HG03460 (cell line): Measurements from ENCODE around the gene OSBP2.
"Not testable (repeated sequence)": the region's sequence is repeated elsewhere in the genome, so short reads cannot be mapped to it uniquely, and the experiment has no call there.

Experiments
- ATAC-seq: cut with Tn5 transposase; IDR thresholded peaks from one replicate; pipeline ENCODE4 v1.9.1; 2021; ENCODE audit not compliant: unreplicated experiment

OSBP2 gene

DNA sequence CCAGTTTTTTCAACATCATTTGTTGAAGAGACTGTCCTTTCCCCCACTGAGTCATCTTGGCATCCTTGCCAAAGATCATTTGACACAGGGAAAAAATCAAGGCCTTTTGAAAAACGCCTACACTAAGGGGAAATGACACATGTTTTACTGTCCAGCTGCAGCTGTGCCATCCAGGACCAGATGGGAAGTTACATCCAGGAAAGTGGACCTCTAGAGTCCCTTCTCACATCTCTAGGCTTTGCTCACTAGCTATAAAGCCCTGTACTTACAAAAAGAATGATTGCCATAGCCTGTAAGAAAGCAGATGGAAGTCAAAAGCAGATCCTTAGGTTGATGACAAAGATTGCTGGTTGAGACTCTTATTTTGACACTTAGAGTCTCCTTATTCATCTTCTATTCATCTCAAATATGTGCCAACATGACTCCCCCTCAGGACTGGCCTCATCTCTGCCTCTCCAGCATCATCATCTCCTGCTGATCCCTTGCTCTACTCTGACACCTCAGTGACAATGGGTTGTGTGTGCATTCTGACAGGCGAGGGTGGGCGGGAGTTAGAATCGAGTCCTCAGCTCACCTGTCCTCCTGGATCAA is 22.8 kb downstream of the OSBP2 start:
- no peak for ATAC-seq

DNA sequence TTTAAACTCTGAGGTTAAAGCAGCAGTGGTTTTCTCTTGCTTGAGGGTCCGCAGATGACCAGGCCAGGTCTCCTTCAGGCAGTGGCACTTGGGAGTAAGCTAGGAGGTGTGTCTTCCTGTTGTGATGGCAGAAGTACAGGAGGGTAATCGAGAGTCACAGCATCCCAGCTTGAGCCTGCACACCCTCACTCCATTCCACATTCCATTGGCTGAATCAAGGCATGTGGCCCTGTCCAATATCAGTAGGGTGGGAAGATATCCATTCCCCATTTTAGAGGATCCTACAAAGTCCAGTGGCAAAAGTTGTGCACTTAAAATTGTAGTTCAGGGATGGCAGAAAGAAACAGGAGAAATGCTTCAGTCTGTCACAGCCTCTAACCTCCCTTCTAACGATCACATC is 23.3 kb downstream of the OSBP2 start:
- no peak for ATAC-seq

DNA sequence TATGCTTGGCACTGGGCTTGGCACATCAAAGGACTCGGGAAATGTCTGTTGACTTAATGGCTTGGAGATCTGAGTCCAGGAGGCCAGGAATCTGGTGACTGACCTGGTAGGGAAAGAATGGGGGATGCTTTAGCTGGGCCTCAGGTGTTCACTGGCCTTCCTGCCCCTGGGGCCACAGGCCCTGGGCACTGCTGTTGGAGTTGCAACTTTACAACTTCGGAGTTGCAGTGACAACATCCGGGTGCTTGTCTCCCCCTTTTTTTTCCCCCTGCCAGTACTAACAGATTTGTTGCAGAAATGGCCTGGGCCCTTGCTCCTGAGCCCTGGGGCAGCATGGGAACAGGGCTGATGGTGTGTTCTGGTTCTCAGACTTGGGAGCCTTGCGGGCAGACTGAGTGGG is 23.8 kb downstream of the OSBP2 start:
- no peak for ATAC-seq

DNA sequence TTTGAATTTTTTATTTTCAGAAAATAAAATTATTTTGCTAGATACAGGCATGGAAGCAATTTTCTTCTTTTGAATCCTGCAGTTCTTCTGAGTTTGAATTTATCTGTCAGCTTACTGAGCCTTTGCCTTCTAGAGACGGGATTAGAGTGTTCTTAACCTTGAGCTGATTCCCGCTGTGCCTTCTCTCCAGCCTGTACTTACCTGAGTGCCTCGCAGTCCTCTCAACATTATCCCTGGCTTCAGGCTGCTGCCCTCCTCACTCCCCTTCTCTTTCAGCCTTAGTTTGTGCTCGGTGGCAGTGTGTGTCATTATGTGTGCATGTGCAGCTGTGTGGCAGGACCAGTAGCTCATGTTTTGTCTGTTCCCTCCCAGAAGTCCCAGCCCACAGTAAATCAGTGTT is 24.3 kb downstream of the OSBP2 start:
- no peak for ATAC-seq

DNA sequence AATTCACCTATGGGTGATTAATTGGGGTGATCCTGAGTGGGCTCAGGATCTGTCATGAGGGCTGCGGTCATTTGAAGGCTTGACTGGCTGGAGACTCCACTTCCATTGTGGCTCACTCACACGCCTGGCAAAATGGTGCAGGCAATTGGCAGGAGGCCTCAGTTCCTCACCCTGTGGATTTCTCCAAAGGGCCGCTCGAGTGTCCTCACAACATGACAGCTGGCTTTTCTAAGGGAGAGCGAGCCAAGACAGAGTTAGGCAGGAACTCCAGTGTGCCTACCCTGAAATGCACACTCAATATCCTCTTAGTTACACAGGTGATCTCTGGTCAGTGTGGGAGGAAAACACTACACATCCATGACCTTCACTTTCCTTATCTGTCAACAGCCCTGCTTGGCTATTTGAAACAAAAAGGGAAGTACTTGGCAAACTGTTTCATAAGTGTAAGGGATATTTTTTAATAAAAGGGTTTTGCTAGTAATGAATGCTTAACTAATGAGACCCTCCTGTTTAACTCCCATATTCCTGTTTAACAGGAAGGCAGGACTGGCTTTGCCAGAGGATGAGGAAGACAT is 25.7 kb downstream of the OSBP2 start:
- no peak for ATAC-seq

DNA sequence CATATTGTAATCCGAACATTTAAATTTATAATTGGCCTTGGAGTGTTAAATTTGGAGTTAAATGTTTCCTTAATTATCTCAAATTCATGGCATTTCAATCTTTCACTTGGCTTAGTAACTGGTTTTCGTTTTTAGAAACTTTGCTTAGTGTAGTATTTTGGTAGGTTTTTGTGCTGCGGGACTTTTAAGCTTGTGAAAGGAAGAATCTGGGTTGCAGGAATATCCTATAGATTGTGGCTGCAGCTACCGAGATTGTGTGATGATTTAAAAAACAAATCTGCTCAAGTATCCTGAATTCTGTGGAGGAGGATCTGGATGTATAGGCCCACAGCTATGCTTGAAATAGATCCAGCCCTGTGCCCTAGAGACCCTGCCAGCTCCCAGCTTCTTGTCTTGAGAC is 27.1 kb downstream of the OSBP2 start:
- no peak for ATAC-seq

DNA sequence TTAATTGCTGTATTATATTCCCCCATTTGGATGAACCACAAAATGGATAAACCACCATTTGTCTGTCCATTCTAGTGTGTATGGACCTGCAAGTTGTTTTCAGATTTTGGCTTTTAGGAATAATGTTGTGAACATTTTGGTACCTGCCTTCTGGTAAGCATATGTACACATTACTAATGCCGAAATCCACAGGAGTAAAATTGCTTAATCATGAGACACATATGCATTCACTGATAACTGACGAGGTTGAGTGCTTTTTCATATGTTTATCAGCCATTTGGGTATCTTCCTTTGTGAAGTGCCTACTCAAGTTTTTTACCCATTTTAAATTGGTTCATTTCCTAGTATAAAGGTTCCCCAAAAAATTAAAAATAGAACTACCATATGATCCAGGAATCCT is 34.2 kb downstream of the OSBP2 start:
- ATAC-seq = no peak

DNA sequence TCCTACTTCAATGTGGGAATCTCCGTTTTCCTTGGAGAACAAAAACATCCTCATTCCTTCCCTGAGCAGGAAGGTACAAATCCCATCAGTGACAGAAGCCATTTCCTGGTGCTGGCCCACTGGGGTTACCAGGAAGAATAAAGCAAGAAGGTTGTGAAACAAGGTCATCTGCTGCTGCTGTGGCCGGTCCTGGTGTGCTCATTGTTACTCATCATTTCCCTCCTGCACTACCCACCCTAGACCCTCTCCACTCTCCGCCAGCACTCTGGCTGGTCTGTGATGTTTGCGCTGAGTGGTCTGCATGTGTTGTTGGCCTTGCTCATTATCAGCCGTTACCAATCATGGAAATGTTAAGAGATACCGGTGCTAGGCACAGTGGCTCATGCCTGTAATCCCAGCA is 37.0 kb downstream of the OSBP2 start:
- no peak for ATAC-seq

DNA sequence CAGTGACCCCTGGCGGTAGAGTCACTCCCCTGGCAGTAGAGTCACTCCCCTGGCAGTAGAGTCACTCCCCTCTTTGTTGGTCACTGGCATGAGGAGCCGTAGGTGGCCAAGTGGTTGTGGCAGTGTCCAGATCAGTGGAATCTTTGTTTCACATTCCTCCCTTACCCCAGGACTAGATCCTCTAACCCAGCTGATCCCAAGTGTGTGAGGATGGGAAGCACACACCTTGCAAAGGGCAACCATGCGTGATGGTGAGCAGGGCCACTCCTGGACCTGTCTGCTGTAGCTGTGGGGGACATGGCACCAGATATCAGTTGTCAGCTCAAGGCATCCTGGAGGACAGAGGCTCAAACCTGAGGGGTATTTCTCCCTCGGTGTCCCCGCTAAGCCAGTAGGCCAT is 37.8 kb downstream of the OSBP2 start:
- ATAC-seq = no peak

DNA sequence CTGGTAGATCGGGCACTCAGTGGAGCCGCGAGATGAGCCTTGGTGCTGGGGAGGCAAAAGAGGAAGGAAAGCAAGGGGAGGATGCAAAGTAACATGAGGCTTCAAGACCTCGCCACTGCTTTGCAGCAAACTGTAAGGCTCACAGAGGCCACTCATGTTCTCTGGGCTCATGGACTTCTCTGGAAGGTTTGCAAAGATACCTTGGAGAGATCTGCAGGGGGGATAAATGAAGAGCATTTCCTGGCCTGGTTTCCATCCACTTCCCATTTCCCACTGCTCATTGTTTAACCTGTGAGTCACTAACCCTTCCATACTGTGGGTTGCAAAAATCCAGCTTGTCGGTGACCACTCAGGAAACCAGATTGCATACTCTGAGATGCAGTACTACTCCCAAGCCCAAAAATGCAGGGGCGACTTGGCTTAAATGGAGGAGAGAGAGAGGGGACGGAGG is 38.5 kb downstream of the OSBP2 start:
- ATAC-seq = no peak

DNA sequence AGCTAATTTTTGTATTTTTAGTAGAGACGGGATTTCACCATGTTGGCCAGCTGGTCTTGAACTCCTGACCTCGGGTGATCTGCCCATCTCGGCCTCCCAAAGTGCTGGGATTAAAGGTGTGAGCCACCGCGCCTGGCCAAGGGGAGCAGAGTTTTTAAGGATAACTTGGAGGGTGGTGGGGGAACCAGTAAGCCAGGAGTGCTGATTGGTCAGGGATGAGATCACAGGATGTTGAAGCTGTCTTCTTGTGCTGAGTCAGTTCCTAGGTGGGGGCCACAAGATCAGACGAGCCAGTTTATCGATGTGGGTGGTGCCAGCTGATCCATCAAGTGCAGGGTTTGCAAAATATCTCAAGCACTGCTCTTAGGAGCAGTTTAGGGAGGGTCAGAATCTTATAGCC is 45.3 kb downstream of the OSBP2 start:
- not testable (repeated sequence) for ATAC-seq

DNA sequence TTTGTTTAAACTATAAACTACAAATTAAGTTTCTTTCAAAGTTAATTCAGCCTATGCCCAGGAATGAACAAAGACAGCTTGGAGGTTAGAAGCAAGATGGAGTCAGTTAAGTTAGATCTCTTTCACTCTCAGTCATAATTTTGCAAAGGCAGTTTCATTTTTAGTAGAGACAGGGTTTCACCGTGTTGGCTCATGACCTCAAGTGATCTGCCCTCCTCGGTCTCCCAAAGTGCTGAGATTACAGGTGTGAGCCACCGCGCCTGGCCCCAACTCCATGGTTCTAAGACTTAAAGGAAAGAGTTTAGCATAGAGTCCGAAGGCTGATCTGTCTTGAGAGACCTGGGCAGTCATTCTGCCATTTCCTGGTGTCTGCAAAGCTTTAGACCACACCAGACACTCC is 45.8 kb downstream of the OSBP2 start:
- ATAC-seq = not testable (repeated sequence)

DNA sequence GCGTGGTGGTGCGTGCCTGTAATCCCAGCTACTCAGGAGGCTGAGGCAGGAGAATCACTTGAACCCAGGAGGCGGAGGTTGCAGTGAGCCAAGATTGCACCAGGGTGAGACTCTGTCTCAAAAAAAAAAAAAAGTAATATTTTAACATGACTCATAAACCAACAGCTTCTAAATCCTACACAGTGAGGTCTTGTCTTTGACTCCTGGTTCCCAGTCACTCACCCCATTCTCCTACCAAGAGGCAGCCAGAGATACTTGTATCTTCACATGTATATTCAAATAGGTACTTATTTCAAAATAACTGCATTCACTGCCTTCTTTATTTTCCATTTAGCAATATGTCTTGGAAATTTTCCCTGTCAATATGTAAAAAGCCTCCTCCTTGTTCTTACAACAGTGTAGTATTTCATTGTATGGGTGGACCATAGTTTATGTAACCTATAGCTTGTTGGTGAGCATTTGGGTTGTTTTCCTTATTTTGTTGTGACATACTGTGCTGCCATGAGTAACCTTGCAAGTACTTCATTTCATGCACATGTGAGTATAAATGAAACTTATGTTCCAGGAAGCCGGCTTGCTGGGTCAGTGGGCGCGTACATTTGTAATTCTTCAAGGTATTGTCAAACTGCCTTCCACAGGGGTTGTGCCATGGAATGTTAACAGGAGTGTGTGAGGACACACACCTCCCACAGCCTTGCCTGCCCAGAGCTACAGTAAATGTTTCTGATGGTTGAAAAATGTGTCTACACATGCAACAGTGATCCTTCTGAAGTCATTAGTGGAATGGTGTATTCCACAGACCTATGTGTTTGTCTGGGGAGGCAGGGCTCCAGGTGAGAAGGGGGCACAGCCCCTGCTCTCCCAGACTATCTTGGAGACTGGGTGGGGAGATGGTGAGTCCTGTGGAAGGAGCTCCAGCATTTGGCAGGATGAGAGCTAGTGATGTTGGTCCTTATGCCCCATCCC is 47.9 kb downstream of the OSBP2 start:
- ATAC-seq = no peak

DNA sequence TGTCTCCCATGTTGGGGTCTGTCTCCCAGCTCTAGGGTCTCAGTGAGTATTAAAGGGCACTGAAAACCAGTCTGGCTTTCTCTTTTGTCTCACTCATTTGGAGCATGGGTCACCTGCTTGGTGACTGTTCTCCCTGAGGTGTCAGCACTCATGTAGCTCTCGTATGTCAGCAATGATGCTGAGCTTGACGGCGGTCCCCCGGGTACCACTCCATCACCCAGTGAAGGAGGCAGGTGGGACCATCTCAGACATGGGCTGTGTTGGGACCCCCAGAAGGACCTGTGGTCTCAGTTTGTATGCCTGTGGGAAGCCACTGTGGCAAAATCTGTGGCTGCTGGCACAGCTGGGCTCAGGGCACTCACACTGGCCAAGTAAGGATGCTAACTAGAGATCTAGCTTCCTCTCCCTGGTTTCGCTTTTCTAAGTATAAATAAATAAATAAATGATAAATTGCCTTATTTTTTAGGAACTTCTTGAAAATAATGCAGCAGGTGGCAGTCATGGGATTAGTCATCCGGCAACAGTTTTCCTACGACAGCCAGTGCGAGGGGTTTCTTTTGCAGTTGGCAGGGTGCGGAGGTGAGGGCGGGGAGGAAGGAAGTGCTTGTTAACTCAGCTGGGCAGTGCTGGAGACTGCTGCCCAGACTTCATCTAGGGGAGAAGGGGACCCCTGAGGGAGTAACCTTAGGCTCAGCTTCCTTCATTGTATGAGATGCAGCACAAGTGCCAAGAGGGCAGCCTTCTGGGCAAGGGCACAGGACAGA is 48.8 kb downstream of the OSBP2 start:
- ATAC-seq = no peak

DNA sequence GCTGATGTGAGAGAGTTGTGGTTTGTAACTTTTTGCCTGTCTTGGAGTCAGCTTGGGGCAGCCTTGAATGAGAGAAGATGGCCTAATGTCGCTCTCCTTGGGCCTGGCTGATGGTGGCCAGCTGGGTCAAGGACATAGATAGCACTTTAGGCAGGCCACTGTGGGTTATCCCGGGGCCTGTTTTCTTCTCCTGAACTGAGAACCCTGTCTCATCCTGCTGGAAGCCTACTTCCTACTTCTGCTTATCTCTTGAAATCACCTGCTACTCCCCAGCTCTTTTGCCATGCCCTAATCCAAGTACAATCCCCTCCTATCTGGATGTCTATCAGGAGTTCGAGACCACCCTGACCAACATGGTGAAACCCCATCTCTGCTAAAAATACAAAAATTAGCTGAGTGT is 49.5 kb downstream of the OSBP2 start:
- no peak for ATAC-seq

DNA sequence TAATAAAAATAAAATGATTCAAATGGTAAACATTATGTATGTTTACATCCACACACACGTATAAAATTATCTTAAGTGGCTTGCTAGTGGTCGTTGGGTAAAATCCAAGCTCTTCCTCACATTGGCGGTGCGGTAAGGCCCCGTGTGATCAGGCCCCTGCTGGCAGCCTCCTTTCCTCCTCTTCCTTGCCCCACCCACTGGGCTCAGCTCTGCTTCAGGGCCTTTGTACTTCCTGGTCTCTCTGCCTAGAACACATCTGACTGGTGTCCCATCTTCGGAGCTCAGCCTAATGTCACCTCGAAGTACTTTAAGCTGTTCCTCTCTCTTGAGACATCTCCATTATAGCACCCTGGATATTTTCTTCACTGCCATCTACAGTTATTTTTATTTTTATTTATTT is 52.8 kb downstream of the OSBP2 start:
- no peak for ATAC-seq

DNA sequence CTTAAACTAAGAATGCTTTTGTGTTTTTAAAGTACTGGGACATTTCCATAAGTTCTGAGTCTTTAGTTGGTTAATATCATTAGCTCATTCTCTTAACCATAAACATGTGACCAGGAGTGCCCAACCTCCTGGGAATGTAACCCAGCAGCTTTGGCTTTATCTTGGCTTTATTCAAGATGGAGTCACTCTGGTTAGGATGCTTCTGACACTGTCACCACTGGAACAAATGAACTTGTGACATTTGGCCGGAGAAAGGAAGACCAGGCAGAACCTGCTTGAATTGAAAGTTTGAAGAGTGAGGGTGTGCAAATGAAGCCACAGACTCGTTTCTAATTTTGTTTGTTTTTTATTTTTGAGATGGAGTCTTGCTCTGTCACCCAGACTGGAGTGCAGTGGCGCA is 54.6 kb downstream of the OSBP2 start:
- ATAC-seq = no peak

DNA sequence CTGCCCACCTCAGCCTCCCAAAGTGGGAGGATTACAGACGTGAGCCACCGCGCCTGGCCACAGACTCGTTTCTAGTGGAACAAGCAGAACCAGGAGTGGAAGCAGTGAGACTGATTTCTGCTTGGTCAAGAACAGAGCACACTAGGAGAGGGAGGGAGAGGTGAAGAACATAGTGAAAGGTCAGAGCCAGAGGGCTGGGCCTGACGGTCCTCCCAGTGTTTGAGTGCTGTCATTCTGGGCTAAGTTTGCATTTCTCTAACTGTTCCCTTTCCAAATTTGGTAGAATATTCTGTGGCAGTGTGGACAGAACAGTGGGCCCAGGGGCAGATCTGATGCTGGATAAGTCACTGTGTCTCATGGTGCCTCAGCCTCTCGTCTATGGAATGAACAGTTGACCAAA is 55.2 kb downstream of the OSBP2 start:
- ATAC-seq = no peak

DNA sequence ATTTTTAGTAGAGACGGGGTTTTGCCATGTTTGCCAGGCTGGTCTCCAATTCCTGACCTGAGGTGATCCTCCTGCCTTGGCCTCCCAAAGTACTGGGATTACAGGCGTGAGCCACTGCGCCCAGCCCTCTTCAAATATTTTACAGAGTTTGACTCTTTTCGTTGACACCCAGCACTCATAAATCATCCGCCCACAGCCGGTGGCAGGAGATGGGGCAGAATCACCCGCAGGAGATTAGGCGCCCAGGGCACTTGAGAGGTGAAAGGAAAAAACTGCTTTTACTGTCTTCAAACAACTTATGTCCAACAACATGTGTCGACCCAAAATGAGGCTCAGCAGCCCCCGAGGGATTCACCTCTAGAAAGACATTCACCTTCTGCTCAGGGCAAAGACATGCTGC is 56.9 kb downstream of the OSBP2 start:
- no peak for ATAC-seq

DNA sequence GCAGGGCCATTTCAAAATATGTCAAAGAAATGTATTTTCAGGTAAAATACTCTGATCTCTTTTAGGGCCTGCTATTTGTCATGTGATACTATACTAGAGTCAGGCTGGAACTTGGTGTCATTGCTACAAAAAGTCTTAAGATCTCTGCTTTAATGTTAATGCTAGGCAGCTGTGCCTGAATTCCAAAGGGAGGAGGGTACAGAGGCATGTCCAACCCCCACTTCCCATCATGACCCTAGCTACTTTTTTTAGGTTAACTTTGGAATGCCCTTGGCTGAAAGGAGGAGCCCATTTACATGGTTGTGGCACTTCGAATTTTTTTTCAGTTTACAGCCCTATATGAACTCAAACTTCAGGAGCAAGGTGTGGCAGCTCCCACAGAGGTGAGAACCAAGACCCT is 58.1 kb downstream of the OSBP2 start:
- ATAC-seq = no peak

DNA sequence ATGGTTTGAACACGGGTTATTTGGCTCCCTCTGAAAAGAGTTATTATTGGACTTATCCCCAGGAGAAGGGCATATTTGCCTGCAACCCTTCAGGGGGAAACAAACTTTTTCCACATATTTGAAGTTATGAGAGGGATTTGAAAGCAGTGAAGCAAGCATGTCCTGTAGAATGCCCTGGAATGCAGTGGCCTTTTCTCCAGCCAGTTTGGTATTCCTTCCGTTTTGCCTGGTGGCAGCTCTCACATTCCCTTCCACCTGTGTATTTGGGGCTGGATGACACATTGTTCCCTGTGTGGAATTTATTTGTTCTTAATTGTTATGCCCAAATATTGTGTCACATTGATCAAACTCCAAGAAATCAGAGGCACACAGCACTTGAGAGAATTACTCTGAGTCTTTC is 59.0 kb downstream of the OSBP2 start:
- no peak for ATAC-seq
